Amniotic epithelial cell (primary cell): ENCODE measurements around the gene GPR180.

Source experiments
- DNase-seq: peaks from one replicate; pipeline ENCODE4 v3.0.0-alpha.2; 2010; ENCODE audit warnings: low read depth

GPR180 gene

DNA sequence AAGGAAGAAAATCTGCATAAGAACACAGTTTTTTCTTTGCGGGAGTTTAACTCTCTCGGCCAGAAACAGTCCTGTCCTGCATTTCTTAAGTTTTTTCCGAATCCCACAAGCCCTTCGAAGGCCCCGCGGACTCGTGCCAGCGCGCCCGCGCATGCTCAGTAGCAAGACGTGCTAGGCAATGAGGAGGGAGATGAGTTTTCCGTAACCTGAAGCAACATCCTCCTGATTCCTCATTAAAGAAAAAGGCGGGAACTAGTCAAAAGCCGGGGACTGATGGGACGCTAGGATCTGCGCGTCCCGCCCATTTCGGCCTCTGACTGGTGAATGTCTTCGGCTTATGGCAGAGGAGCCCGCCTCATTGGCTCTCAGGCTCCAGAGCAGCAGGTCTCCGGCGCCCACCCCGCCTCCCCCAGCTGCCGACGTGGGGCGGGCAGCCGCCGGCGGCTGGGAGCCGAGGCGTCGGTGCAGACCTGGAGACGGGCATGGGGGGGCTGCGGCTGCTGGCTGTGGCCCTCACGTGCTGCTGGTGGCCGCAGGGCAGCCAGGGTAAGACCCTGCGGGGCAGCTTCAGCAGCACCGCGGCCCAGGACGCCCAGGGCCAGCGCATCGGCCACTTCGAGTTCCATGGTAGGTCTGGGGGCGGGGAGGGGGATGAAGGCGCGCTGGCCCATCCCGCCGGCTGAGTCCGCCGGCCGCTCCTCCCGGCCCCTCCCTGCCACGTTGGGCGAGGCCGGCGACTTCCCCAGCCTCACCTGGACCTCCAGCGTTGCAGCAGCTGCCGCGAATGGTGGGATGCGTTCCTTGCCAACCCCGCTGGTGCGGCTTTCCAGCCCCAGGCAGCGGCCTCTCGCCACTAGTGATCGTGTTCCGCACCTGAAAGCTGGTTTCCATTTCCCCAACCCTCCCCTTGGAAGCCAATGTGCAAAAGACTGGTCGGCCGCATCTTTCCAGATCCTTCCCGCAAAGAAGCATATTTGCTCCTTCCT lies at the start of gene GPR180:
GPR180 (plus strand) TSS at position 412 of the 986 bp plus-strand sequence; CDS start at position 483, 71 bp downstream.
- peak; percentile 100 for DNase-seq

DNA sequence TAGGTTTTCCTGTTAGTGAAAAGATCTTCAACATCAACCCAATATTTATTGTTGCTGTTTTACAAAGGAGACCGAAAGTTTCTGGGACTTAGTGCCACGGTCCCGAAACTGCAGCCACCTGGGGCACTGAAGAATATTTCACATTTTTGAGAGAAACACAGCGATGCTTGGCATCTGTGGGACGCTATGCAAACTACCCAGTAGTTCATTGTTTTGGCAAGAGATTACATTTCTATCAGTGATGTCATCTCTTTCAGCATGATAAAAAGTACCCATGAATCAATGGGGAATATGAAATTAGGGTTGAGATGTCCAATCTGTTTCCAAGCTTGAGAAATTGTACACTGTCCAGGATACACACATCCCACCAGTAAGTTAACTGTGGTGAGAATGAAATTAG lies 49.6 kb upstream of the GPR180 start:
- no peak for DNase-seq

DNA sequence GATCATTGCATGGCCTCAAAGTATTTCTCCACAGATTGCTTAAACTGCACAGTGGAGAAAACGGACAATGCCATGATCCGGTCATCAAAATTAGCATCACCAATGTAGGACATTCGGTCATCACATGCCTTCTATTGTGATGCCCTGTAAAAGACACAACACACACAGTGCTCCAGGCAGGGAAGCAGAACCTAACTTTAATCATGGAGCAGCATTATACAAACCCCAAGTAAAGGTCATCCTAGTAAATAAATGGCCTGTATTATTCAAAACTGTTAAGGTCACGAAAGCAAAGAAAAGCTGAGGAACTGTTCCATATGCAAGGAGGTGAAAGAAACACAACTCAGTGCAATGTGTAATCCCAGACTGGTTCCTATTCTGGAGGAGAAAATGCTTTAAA lies 47.9 kb upstream of the GPR180 start:
- no peak for DNase-seq

DNA sequence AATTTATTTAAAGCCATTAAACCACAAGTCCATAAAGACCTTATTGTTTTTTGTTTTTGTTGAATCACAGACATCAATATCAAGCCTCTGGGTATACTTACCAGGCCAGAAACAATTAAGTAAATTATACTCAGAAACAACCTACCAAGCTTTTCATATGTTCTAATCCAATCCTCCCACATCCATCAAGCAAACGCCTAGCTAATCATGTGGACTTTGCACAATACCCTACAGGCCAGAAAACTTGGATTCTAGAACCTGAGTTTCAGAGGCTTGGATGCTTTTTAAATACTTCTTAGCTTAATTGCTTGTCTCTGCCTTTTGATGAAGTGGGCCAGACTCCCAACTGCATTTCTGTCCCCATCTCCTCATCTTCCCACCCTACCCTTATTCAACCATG lies 45.6 kb upstream of the GPR180 start:
- peak; percentile 18 for DNase-seq

DNA sequence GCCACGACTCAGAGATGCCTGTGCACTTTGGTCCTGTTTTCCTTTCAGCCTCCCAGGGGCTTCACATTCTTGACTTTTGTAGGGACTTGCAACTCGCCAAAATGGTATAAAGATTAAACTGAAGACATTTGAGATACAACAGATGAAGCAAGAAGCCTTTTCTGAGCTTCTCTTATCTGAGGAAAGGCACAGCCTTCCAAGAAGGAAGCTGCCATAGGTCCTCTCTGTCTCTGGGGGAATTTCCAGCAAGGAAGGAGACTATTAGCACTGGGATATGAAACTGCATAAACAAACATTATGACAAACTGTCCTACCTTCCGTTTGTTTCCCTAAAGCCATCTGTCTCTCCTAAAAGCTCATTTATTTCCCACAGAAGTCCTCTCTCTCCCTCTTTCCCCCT lies 45.0 kb upstream of the GPR180 start:
- peak; percentile 15 for DNase-seq

DNA sequence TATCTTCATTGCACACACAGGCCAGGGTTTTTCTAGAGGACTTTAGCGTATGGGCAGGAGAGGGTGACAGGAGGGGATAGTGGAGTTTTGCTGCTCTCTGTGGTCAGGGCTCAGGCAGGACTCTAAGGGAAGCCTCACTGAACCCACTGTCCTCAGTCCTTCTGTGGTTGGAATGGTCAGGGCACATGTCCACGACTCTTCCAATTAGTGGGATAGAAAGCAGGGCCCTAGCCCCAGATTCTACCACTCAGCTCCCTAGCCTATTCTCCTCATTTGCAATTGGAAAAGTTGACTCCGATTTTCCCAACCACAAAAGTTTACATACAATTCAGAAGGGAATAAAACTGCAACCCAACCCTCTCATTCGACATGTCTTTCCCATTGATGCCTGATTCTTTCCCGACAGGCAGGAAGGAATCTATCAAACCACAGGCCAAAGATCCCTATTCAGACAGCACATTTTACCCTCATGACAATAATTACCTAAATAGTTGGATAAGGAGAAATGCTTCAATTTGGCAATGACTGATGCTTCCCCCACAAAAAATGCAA lies 43.9 kb upstream of the GPR180 start:
- no peak for DNase-seq

DNA sequence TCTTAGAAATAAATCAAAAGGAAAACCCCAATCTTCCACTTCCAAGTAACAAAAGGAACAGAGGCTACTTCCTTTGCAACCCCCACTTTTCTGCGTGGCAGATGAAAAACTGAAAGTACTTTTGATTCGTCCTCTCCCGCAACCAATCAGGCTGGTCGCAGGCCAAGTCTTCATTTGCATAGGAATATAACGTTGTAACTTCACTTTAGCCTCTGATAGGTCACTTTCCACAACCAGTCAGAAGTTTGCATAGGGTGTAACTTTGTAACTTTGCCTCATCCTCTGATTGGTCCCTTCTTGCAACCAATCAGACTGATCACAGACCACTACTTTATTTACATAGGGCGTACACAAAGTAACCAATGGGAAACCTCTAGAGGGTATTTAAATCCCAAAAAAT lies 42.9 kb upstream of the GPR180 start:
- DNase-seq, result no peak

DNA sequence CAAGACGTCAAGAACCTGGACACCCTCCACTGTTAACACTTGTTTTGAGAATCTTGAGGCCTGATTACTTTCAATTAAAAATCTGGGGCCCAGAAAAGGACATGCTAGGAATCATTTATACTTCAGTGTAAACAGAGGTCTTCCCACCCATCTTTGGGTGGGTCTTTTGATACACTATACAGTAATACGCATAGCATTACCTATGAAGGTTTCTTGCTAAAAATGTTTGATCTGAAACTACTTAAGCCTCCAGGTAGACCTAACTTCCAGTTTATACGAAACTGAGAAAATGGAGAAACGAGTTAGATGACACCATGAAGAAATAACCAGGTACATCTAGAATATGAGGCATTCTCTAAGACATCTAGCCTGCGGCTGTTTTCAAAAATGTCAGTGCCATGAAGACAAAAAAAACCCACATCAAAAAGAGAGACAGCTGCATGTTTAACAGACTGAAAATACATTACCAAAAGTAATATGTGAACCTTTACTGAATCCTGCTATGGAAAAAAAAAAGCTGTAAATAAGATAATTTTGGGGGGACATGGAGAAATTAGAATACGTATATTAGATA lies 42.3 kb upstream of the GPR180 start:
- DNase-seq, result no peak

DNA sequence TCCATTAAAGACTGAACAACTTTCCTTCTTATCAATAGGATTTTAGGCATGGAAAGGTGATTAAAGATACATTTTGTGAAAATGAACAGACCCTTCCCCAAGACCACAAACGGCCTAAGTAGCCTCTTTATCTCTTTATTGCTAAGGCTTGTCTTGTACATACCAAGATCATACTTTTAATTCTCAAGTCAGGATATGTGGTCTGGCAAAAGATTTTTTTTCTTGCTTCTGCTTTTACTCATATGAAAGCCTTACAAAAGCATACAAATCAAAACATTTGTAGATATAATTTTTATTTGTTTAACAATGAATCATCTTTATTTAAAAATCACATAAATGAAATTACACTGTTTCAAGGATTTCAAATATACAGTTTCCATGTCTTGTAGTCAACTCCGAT lies 41.5 kb upstream of the GPR180 start:
- DNase-seq, result no peak

DNA sequence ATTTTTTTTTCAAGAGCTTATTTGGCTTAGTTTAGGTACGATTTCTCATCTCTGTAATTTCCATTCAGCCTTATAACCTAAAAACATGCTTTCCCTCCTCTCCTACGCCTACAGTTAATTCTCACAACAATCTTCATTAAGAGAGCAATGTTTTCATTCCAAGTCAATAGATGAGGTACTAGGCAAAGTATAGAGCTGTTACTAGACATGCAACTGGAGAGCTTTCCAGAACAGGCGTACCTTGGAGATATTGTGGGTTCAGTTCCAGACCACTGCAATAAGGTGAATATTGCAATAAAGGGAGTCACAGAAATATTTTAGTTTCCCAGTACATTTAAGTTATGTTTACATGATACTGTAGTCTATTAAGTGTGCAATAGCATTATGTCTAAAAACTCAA lies 40.5 kb upstream of the GPR180 start:
- DNase-seq, result no peak

DNA sequence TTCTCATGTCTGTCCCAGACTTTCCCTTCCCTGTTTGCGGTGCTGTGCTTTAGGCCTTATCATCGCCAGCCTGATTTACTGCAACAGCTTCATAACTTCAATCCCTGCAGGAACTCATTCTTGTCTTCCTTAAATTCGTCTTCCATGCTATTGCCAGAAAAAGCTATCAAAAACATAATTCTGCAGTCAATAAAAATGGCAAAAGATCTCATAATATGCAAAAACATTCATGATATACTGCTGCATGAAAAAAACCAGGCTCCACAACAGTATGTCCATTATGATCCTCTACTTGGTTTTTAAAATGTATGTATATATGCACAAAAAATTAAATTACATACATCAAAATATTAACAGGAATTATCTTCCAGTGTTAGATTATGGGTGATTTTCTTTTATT lies 34.1 kb upstream of the GPR180 start:
- DNase-seq, result no peak

DNA sequence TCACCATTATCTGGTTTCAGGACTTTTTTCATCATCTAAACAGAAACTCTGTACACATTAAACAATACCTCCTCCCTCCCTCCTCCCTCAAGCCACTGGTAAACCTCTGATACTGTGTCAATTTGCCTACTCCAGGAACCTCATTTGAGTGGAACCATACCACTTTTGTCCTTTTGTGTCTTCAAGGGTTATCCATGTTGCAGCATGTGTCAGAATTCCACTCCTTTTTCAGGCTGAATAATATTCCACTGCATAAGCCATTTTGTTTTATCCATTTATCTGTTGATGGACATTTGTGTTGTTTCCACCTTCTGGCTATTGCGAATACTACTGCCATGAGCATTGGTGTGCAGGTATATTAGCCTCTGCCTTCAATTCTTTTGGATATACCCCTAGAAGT lies 33.2 kb upstream of the GPR180 start:
- DNase-seq, result no peak

DNA sequence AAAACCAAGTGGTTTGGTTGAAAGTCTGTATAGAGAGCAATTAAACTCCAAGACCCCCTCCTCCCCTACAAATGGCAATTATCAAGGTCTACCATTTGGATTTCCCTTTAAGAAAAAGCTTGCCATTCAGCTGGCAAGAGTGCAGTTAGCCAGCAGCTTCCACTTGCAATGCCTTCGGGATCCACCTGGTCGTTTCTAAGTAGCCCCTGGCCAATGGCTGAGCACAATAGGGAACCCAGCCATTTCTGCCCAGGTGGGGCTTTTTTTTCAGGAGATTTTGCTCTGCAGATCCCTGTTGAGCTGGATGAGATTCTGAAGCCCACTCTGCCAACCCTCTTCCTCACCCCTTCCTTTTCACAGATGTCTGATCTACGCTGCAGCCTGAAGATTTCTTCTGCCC lies 32.0 kb upstream of the GPR180 start:
- no peak for DNase-seq

DNA sequence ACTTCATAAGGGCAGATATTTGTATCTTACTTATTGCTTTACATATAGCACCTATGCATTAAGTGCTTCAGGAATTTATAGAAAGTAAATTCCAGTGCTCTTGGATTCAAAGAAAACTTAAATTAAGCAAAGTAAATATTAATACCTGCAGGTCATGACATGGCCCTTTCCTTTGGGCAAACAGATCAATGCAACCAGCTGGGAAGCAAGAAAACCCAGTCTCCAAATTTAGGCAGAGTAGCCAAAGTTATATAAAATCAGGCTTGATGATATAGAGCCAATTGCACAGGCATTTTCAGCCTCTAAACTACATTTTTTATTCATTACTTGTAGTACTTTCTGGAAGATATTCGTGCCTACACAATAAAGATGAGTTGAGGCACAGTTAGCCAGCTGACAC lies 22.6 kb upstream of the GPR180 start:
- no peak for DNase-seq

DNA sequence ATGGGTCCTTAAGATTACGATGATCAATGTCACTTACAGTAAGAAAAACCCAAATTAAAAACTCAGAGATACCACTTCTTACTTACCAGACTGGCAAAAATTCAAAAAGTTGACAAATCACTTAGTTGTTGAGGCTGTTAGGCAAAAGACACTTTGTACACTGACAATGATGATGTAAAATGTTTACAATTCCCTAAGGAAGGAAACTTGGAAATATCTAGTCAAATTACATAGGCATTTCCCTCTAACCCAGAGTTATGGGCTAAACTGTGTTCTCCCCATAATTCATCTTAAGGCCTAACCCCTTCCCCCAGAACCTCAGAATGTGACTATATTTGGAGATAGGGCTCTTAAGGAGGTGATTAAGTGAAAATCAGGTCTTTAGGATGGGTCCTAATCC lies 17.7 kb upstream of the GPR180 start:
- DNase-seq, result peak; percentile 18

DNA sequence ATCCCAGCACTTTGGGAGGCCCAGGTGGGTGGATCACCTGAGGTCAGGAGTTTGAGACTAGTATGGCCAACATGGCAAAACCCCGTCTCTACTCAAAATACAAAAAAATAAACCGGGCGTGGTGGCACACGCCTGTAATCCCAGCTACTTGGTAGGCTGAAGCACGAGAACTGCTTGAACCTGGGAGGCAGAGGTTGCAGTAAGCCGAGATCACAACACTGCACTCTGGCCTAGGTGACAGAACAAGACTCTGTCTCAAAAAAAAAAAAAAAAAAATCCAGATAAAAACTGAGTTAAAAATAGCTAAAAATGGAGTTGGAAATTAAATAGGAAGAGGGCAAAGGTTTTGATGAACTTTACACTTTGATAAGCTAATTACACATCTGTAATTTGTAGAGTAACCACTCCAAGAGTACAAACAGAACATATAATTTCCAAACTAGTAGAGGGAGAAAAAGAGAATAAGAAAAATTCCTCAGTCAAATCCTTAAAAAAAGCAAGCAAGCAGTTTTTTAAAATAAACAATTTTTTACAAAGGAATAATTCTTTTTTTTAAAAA lies 16.0 kb upstream of the GPR180 start:
- DNase-seq, result no peak

DNA sequence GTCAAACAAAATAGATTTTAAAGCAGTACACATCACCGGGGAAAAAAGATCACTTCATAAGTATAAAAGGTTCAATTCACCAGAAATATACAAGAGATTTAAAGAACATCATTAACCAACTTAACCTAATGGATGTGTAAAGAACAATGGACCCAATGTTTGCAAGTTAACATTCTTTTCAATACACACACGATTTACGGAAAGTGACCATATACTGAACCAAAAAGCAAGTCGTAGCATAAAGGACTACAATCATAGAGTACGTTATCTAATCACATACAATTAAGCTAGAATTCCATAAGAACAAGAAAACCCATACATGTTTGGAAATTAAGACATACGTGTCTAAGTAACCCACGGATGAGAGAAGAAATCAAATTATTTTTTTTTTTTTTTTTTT lies 15.3 kb upstream of the GPR180 start:
- no peak for DNase-seq

DNA sequence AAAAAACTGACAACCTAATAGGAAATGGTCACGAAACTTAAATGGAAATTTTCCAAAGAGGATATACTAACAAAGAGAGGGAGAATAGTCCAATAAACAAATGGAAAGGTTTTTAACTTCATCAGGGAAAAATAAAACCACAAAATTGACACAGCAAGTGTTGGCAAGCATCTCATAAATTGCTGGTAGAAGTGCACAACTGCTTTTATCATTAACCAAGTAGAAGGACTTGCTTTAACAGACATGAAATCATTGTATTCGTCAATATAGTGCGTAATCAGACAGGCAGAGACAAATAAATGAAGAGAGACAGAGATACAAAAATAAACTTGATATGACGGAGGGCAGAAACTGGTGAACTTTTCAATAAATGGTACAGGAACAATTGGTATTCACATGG lies 13.1 kb upstream of the GPR180 start:
- DNase-seq, result no peak

DNA sequence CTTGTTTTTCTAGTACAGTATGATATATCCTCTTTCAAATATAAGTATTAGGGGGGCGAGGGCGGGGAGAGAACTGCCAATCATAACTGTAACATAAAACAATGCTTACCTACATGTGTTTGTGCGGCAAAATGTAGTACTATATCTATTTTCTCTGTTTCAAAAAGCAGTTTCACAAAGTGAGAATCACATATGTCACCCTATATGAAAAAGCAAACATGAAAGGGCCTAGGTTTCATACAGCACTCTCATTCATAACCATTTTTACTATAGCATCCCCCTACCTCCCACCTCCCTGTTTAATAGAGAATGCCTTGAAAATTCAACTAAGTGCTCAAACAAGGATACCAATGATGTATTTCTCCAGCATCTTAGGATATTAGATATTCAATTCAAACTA lies 10.9 kb upstream of the GPR180 start:
- no peak for DNase-seq

DNA sequence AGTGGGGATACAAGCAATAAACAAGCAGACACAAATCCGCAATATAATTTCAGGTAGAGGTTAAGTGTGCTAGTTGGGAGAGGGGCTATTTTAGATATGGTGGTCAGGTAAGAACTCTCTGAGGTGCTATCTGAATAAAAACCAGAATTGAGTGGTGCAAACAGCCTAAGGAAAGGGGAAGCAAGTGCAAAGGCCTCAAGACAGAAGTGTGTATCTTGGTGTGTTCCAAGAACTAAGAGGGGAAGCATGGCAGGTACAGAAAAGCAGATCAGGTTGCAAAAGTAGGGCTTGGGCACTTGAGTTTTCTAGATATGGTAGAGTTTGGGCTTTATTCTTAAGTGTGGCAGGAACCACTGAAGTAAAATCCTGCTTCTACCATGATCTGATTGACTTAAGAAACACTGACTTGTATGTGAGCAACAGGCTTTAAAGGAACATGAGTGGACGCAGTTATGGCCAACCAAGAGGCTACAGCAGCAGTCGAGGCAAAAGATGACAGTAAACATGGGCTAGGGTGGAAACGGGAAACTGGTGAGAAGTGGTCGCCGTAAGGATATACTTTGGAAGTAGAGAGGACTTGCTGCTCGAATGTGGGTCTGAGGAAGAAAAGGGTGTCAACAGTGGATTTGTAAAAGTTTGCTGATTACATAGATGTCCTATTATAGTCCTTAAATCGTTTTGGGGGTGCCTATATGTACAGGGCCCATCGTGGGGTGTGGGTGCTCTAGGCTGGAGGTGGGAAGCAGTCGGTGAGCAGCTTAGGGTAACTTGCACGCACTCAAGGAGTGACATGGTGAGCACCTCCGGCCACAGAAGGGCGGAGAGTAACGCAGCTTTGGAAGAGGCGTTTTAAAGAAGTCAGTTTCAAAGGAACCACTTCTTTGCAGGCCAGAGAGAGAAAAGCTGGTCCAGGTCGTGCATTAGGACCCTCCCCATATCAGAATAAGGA lies 6.4 kb upstream of the GPR180 start:
- DNase-seq, result peak; percentile 20

DNA sequence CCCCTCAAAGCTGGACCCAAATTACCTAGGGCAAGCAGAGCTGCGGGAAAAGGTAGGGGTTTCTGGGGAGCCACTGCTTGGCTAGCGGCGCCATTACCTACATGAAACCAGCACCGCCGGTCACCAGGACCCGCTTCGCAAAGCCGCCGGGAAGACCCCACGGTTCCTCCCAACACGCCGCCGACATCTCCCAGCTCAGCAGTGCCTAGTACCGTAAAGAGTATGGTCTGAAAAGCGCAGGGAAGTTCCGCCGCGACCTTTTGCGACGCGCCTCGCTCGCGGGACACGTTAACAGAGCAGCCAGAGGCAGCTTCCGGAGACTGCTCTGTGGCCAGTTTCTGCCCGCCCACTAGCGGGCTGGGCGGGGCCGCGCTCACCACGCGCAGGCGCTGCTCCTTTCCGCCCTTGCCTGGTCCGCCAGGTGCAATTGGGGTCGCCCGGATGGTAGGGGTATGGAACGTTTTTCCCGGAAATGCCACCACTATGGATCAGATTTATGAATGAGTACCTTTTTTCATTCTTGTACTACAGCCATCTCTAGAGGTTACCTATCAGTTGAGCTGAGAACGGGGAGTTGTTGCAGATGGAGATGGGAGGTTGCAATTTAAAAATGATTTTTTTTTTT lies 5.6 kb upstream of the GPR180 start, which contains the start of gene TGDS:
TGDS (minus strand) TSS at position 203 of the 625 bp plus-strand sequence; CDS start at position 187, 16 bp downstream.
- DNase-seq, result peak; percentile 89
